ENCODE data around the gene GPRASP1.

DNA sequence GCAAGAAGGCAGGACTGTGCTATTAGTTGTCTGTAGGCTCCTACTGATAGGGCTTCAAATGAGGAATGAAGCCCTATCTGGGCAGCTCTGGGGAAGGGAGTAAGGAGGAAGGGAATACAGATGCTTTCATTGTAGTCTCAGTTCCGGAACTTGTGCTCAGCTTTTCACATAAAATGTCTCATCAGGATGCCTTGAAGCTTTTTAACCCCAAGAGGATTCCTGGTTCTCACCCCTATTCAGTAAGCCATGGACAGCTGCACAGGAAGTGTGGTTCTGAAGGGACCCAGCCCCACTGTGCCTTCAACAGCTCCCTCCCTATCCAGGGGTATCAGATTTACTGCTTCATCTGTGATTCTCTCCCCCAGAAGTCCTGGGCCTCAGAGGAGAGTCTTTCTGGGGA is 47.0 kb upstream of the GPRASP1 start:
- TF ChIP-seq, protein P1, sequence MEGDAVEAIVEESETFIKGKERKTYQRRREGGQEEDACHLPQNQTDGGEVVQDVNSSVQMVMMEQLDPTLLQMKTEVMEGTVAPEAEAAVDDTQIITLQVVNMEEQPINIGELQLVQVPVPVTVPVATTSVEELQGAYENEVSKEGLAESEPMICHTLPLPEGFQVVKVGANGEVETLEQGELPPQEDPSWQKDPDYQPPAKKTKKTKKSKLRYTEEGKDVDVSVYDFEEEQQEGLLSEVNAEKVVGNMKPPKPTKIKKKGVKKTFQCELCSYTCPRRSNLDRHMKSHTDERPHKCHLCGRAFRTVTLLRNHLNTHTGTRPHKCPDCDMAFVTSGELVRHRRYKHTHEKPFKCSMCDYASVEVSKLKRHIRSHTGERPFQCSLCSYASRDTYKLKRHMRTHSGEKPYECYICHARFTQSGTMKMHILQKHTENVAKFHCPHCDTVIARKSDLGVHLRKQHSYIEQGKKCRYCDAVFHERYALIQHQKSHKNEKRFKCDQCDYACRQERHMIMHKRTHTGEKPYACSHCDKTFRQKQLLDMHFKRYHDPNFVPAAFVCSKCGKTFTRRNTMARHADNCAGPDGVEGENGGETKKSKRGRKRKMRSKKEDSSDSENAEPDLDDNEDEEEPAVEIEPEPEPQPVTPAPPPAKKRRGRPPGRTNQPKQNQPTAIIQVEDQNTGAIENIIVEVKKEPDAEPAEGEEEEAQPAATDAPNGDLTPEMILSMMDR (IDR thresholded peaks at IDR 0.05): no peak
- TF ChIP-seq POLR2A (IDR thresholded peaks at IDR 0.05): no peak

Data from ovary (tissue), 3 donors.